GM18505 (cell line): ENCODE measurements around the gene RFK.
"Not testable (repeated sequence)": the region's sequence is repeated elsewhere in the genome, so short reads cannot be mapped to it uniquely, and the experiment has no call there.

Experiments used
- ATAC-seq: cut with Tn5 transposase; IDR thresholded peaks from one replicate; pipeline ENCODE4 v1.9.1; 2021; ENCODE audit not compliant: unreplicated experiment
- POLR2A ChIP-seq: IDR thresholded peaks from 4 replicates; pipeline ENCODE4 v1.6.1; 2011; ENCODE audit warnings: borderline replicate concordance; ENCODE audit not compliant: insufficient read depth, insufficient read length; ENCODE audit errors: extremely low read depth

RFK gene

DNA sequence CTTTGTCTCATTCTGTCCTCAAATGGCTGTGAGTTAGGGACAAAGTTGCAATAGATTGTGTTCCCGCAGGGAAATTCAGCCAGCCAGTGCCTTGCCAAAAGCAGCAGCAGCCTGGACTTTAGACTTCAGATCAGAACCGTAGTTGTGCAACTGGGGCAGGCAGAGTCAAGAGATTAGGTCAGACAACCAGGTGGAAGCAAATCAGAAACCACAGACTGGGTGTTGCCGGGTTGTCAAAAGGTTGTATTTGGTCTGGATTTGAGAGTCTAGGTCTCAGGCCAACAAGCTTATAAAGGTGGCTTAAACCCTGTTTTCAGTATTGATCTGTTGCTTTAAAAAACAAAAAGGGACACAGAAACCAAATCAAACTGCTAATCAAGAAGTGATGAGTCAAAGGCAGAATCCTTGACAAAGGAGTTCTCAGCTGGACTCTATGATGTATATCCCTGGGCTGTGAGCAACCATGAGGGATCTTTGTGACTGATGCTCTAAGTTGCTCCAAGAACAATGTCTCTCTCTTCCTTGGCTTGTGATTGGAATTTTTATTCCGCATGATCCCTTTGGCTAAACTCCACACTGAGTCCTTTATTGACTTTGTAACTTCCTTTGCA, 20.9 kb downstream of the RFK start:
- ATAC-seq: no peak
- no peak for TF ChIP-seq POLR2A

DNA sequence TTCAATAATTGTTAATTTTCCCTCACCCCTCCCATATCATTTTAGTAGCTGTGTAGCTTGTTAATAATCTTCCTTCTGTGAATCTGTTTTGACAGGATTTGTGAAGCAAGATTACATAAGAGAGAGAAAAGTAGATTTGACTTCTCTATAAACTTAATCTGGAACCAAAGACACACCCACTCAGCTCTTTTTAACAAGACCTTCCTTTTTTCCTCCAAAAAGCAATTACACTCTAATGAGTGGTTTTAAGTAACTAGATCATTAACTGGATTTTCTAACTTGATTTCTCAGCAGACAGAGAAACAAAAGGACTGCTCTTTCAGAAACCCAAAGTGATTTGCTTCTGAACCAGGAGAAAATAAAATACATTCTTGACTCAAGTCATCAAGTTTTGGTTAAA, 21.9 kb downstream of the RFK start:
- ATAC-seq: no peak
- no peak for TF ChIP-seq POLR2A

DNA sequence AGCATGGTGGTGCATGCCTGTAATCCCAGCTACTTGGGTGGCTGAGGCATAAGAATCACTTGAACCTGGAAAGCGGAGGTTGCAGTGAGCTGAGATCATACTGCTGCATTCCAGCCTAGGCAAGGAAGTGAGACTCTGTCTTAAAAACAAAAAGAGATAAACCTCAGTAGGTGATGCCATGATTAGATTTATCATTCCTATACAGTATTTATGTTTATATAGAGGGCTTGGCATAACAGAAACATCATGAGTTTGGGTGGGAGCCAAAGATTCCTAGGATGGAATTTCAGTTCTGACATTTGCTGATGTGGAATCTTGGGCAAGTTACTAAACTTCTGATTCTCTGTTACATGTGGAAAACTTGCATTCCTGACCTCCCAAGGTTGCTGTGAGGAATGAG, 22.3 kb downstream of the RFK start:
- TF ChIP-seq POLR2A: no peak

DNA sequence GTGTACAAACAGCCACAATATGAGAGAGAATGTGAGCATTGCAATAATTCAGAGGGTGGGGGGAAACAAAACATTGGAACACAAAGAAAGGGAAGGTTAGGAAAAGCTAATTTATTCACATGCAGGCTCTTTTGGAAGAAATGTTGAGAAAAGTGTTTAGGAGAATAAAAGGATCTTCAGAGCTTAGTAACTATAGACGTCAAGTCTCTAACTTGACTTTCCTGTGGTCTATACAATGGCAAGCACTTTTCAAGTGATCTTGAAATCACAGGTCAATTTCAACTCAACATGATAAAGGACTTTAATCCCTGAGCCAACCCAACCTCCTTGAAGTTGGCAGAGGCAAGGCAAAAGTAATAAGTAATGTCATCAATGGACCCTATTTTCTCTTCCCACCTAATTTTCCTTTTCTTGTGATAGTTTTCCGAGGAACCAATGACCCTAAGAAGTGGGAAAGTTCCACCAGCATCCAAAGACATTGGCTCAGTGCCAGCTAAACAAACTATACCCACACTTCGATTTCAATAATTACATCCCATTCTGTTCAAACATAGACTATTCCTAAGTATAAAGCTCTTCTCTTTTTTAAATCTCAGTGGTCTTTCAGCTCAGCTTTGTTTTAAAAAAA, 23.7 kb downstream of the RFK start:
- TF ChIP-seq POLR2A: no peak
- ATAC-seq: no peak

More for the DNA sequence above, 22.3 kb downstream of the RFK start:
- no peak for ATAC-seq

DNA sequence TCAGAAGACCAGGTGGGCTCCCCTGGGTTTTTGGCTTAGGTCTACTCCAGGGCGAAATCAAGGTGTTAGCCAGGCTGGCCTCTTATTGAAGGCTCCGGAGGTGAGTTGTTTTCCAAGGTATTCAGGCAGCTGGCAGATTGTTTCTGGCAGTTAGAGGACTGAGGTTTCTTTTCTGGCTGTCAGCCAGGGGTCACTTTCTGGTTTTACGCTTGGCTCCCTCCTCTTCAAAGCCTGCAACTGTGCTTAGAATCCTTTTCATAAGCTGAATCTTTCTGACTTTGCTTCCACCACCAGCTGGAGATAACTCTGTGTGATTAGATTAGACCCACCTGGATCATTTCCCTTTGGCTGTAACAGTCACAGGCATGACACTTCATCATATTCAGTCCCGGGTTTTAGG, 24.6 kb downstream of the RFK start:
- no peak for TF ChIP-seq POLR2A
- ATAC-seq: peak; percentile 67

DNA sequence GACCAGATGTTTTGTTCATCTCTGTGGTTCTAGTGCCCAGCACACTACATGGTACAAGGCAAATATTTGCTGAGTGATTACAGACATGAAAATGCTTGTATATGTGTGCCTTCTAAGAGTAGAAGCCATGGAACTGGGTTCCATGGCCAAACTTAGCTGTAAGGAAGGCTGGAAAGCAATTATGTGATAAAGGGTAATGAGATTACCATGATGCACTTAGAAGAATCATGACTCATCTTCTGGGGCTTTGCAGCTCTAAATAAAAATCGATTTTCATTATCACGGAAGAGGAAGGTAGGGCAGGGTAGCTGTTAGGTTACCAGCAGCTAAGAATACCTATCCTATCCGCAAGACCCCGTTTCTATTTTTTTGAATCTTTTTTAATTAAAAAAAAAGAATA, 28.0 kb downstream of the RFK start:
- TF ChIP-seq POLR2A: no peak
- no peak for ATAC-seq

DNA sequence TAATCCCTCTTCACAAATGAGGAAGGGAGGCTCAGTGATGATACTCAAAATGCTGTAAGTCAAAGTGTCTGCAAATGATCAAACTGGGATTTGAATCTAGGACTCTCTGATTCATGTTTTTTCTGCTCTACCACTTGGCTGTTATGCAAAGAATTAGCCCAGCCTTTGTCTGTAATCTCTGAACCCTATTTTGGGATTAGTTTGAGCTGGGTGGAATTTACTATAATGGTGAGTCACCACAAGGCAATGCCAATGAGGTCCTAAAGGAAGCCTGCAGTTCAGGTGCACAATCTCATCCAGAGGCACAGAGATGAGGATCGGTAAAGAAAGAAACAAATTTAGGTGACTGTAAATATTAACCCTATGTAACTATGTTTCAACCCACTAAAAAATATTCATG, 29.2 kb downstream of the RFK start:
- ATAC-seq: no peak
- no peak for TF ChIP-seq POLR2A

DNA sequence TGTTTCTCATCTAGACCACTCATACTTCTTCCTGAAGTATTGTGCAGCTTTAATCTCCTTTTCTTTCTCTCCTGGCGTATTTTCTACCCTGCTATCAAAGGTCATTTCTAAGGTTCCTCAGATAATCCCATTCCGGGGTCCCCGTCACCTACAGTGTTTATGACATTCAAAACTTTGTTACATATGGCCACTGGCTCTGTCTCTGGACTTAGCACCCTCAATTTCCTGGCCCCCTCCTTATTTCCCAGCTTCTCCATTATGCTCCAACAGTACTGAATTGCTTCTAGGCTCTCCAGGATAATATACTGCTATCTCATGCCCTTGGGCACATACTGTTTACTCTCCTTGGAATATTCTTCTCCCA, 31.2 kb downstream of the RFK start:
- TF ChIP-seq POLR2A: no peak
- ATAC-seq: no peak

DNA sequence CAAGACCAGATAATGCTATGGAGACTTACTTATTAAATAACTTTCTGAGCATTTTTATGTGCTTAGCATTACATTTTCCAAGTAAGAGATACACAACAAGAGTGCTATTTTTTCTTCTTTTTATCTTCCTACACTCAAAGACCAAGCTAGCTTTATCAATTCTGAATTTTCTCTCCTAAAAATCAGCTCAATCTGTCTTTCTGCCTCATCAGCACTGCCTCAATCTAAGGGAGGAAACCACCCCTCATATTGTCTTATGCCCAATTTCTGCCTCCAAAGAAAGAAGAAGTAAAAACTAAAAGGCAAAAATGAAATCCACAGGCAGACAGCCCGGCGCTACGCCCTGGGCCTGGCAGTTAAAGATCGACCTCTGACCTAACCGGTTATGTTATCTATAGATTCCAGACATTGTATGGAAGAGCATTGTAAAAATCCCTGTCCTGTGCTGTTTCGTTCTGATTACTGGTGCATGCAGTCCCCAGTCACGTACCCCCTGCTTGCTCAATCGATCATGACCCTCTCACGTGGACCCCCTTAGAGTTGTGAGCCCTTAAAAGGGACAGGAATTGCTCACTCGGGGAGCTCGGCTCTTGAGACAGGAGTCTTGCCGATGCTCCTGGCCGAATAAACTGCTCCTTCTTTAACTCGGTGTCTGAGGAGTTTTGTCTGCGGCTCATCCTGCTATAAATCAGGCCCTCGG, 31.7 kb downstream of the RFK start:
- not testable (repeated sequence) for ATAC-seq

DNA sequence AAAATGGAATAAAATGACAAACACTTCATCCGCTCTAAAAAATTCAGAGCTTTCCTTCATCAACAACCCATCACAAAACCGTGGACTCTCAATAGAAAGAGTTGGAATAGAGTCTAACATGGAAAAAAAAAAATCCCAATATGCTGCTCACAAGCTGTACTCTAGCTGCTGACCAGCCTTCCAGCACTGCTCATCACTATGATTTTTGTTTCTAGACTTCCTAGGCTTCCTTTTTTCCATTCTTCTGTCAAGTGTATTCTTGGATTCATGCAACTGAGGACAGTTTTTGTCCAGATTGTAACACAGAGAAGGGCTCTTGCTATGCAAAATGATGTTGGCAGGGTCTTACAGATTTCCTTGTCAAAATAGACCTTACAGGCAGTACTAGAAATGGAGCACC, 34.5 kb downstream of the RFK start:
- TF ChIP-seq POLR2A: no peak
- no peak for ATAC-seq

DNA sequence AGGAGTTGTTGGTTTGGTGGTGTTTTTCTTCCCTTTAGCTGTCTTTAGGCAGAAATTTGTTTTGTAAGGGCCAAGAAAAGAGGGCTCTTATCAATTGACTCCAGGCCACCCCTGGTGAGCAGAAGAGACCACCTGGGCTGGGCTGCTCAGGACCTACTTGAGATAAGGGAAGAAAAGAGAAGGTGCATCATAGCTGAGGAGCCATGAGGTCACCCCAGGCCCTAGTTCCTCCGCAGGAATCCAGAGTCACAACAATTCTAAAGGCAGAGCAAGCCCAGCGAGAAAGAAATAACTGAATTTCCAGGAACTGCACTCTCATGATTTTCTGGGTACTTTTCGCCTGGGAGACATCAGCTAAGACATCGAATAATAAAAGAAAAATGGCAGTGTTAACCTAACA, 34.9 kb downstream of the RFK start:
- no peak for TF ChIP-seq POLR2A
- no peak for ATAC-seq

DNA sequence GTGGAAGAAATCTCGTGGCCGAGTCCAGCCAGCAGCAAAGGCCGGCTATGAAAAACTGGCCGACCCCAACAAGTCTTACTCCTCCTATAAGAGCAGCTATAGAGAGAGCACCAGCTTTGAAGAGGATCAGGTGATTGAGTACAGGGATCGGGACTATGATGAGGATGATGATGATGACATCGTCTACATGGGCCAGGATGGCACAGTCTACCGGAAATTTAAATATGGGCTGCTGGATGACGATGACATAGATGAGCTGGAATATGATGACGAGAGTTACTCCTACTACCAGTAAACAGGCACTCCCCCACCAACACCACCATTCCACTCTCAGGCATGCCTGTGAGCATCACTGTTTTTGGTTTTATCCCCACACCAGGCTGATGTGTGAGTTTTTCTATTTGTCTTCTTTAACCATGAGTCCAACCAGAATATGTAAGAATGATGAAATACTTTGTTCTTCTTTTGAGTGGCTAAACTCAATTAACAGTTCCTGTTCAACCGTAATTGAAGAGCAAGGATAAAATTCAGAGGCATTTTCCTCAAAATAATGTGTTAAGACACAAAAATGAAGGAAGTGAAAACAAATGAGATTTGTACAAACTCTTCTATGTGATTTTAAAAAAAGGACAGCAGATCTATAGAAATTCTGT, 35.5 kb downstream of the RFK start:
- TF ChIP-seq POLR2A: no peak
- no peak for ATAC-seq

DNA sequence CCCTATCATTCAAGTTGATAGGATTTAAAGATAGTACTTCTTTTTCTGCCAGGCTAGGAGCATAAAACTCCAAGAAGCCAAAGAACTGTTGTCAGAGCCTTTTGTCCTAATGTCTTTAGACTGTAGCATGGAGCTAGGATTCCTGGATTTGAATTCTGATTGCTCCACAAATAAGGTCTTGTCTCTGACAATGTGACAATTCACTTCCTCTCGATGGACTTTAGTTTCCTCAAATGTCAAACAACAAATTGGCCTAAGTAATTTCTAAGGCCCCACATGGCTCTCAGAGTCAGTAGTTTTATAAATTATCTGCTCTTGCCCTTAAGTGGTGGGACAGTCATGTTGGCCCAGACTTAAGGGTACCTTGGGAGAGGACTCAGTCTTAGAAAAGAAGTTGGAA, 36.7 kb downstream of the RFK start:
- TF ChIP-seq POLR2A: no peak
- ATAC-seq: no peak

DNA sequence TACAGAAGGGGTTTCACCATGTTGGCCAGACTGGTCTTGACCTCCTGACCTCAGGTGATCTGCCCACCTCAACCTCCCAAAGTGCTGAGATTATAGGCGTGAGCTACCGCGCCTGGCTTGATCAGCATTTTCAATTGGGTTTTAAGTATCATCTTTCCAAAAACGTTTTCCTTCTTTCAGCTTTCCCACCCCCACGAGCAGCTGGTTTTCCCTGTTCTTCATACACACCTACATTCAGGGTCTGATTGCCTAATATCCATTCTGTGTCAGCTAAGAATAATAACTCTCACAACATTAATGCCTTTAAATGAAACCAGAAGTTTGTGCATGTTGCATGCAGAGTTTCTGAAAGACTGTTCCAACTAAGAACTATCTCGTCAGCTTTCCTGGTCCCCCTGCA, 38.3 kb downstream of the RFK start:
- no peak for TF ChIP-seq POLR2A
- no peak for ATAC-seq
